CD4-positive, alpha-beta T cell (primary cell): ENCODE measurements around the gene FADS1. TPM values are rescaled to one million over a fixed set of nuclear protein-coding genes. Genes with fewer than 3 reads are reported as not detected.
A peak's percentile ranks its signal among the peaks of the same experiment; 100 is the strongest.

Experiments
- ATAC-seq: fragments of 200-7000 bp; cut with Tn5 transposase; one replicate; pipeline ENCODE4 v1.10.0; 2022; ENCODE audit warnings: mild to moderate bottlenecking; ENCODE audit not compliant: poor library complexity
- CTCF ChIA-PET: fragments of 350-600 bp; sonication (Branson Sonifier 250); formaldehyde crosslinking; loops from one replicate; lab custom pipeline; 2021; ENCODE audit warnings: antibody characterized with exemption, inconsistent platforms; lab: Charles Lee
- POLR2A ChIA-PET: fragments of 350-600 bp; sonication (Branson Sonifier 250); formaldehyde crosslinking; loops from one replicate; lab custom pipeline; 2021; ENCODE audit warnings: antibody characterized with exemption, inconsistent platforms; lab: Charles Lee
- DNase-seq, 14 experiments: peaks; one replicate each; pipeline ENCODE4 v3.0.0-alpha.2; 2013 to 2020; ENCODE audit warnings: mixed read lengths in 2 of 14
- H3K27ac ChIP-seq, 2 donors: one replicate each; pipeline versions ENCODE4 v1.5.1 to v1.7.0; 2013; ENCODE audit warnings: low read length in 2 of 2, low read depth in 1 of 2, mild to moderate bottlenecking in 1 of 2
- H3K27me3 ChIP-seq, 2 experiments: 1 replicate in 1 of 2; 2 replicates in 1 of 2; pipeline versions ENCODE4 v1.6.1 to v1.7.0; 2013; ENCODE audit warnings: low read length in 2 of 2, control low read depth in 1 of 2, mild to moderate bottlenecking in 1 of 2, moderate library complexity in 1 of 2; ENCODE audit not compliant: insufficient read depth in 2 of 2, control insufficient read depth in 1 of 2
- H3K36me3 ChIP-seq: one replicate; pipeline ENCODE4 v1.6.1; 2013; ENCODE audit warnings: low read length, control low read depth; ENCODE audit not compliant: insufficient read depth
- H3K4me1 ChIP-seq: one replicate; pipeline ENCODE4 v1.6.1; 2013; ENCODE audit warnings: low read length, control low read depth; ENCODE audit not compliant: insufficient read depth
- H3K4me3 ChIP-seq: one replicate; pipeline ENCODE4 v1.5.1; 2013; ENCODE audit warnings: mild to moderate bottlenecking, low read length, moderate library complexity
- H3K9me3 ChIP-seq, 2 experiments: 1 replicate in 1 of 2; 2 replicates in 1 of 2; pipeline versions ENCODE4 v1.6.1 to v1.7.0; 2013; ENCODE audit warnings: low read length in 2 of 2, mild to moderate bottlenecking in 2 of 2, control low read depth in 1 of 2, moderate library complexity in 1 of 2; ENCODE audit not compliant: control insufficient read depth in 1 of 2, insufficient read depth in 1 of 2
- H3K27ac Mint-ChIP-seq: one replicate; pipeline ENCODE4 v1.8.0; 2020; ENCODE audit warnings: mixed read lengths
- H3K27me3 Mint-ChIP-seq: one replicate; pipeline ENCODE4 v1.8.0; 2021; ENCODE audit warnings: mixed read lengths
- H3K36me3 Mint-ChIP-seq: one replicate; pipeline ENCODE4 v1.8.0; 2021; ENCODE audit warnings: low read depth, mixed read lengths
- H3K4me1 Mint-ChIP-seq: one replicate; pipeline ENCODE4 v1.8.0; 2021; ENCODE audit warnings: low read depth, mixed read lengths
- H3K4me3 Mint-ChIP-seq: one replicate; pipeline ENCODE4 v1.8.0; 2020; ENCODE audit warnings: mild to moderate bottlenecking, mixed read lengths
- H3K9me3 Mint-ChIP-seq: one replicate; pipeline ENCODE4 v1.8.0; 2020; ENCODE audit warnings: mixed read lengths
- intact Hi-C, 2 experiments: fragments of 100-400 bp; cut with DNase I in 1 of 2; cut with micrococcal nuclease in 1 of 2; formaldehyde crosslinking; loops; one replicate each; pipeline versions ENCODE4 v1.15.1 to v1.9.0; 2023 to 2025; cut with DNase I, micrococcal nuclease
- total RNA-seq, 174 experiments: library from RNA in 2 of 174; stranded (reverse) in 2 of 174; gene quantifications; one replicate each; pipeline ENCODE4 v1.2.3 and lab custom pipeline; 2021 to 2026
- TF ChIP-seq, protein P1 (sequence below): fragments of 200-600 bp; IDR thresholded peaks from one replicate; pipeline ENCODE4 v1.8.0; 2022; ENCODE audit warnings: antibody characterized with exemption, mild to moderate bottlenecking

Gene FADS1
- total RNA-seq, 2 experiments from 2014 or later, result 0.56 to 0.77 TPM

DNA sequence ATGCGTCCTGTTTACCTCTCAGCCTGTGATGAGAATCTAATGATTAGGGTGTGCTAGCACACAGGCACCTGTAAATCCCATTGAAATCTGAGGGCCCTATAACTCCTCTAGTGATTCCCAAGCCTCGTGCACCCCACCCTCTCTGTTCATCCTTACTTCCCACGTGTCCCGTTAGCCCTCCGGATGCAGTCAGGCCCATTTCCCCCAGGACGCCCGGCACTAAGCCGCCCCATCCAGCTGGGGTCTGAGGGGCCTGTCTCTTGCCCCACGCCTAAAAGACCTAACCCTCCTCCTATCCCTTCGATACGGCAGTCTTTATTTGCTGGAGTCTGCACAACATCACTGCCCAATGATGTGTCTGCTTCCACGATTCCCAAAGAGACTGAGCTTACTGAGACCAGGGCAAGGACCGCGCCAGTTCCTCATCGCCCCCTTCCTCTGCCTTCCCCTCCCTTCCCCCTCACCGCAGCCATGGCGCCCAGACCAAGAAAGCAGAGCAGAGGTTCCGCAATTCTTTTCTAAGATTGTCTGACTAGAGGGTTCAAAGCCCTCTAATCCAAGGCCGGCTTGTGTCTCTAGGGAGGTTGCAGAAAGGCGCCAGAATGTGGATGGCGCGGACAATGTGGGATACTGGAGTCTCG lies 10.2 kb upstream of the FADS1 start:
- ChIA-PET POLR2A (no interaction called here), CTCF (interaction anchor here (2.5 to 3.7 kb wide), 2 partner anchors 11 to 30 kb away, joined by 12 to 18 read pairs; partner anchors contain the start of gene FADS1)
- H3K4me1 ChIP-seq, result peaks cover 29% of the 10 kb centered on the region
- no peak overlapping the region for H3K27ac Mint-ChIP-seq
- intact Hi-C loops, result no loop called here
- H3K27me3 Mint-ChIP-seq, result peaks cover 65% of the 10 kb centered on the region
- peak in 3 of 14 experiments; percentile 14 to 45 (median 38) for DNase-seq
- TF ChIP-seq, protein P1, sequence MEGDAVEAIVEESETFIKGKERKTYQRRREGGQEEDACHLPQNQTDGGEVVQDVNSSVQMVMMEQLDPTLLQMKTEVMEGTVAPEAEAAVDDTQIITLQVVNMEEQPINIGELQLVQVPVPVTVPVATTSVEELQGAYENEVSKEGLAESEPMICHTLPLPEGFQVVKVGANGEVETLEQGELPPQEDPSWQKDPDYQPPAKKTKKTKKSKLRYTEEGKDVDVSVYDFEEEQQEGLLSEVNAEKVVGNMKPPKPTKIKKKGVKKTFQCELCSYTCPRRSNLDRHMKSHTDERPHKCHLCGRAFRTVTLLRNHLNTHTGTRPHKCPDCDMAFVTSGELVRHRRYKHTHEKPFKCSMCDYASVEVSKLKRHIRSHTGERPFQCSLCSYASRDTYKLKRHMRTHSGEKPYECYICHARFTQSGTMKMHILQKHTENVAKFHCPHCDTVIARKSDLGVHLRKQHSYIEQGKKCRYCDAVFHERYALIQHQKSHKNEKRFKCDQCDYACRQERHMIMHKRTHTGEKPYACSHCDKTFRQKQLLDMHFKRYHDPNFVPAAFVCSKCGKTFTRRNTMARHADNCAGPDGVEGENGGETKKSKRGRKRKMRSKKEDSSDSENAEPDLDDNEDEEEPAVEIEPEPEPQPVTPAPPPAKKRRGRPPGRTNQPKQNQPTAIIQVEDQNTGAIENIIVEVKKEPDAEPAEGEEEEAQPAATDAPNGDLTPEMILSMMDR, result no peak
- peaks cover 14% of the 10 kb centered on the region for H3K4me1 Mint-ChIP-seq
- no peaks in the 10 kb centered on the region for H3K9me3 Mint-ChIP-seq
- H3K36me3 Mint-ChIP-seq, result no peaks in the 10 kb centered on the region
- peaks cover 0 to 11% of the 10 kb centered on the region in 2 experiments for H3K9me3 ChIP-seq
- H3K27ac ChIP-seq, result no peak overlapping the region
- peaks cover 15 to 29% of the 10 kb centered on the region in 2 experiments for H3K27me3 ChIP-seq
- no peaks in the 10 kb centered on the region for H3K36me3 ChIP-seq
- H3K4me3 Mint-ChIP-seq, result peak overlapping the region; percentile 79
- no peak for ATAC-seq
- H3K4me3 ChIP-seq, result peak overlapping the region; percentile 64

- ChIA-PET CTCF (interaction anchor here (1.0 kb wide), 1 partner anchor 23 kb away, joined by 3 read pairs; no protein-coding TSS in a partner anchor), POLR2A (no interaction called here)
- Histone ChIP-seq H3K27ac (no peak overlapping the region), H3K27me3 (peaks cover 18 to 19% of the 10 kb centered on the region in 2 experiments), H3K4me3 (no peak overlapping the region), H3K4me1 (peaks cover 20% of the 10 kb centered on the region), H3K9me3 (no peaks in the 10 kb centered on the region), H3K36me3 (no peaks in the 10 kb centered on the region)
- no peak overlapping the region for H3K27ac Mint-ChIP-seq
- DNase-seq, result no peak
- intact Hi-C loops, result no loop called here
- peaks cover 11% of the 10 kb centered on the region for H3K4me1 Mint-ChIP-seq
- ATAC-seq, result no peak
- TF ChIP-seq, protein P1, result no peak
- H3K9me3 Mint-ChIP-seq, result no peaks in the 10 kb centered on the region
- no peaks in the 10 kb centered on the region for H3K36me3 Mint-ChIP-seq
- H3K4me3 Mint-ChIP-seq, result no peak overlapping the region
- H3K27me3 Mint-ChIP-seq, result peaks cover 42% of the 10 kb centered on the region
Observed at GRCh38 chr11:61820174-61820573, 3.4 kb upstream of the FADS1 start.

- ATAC-seq, result no peak
- Mint-ChIP-seq H3K4me3 (peak overlapping the region; percentile 72), H3K9me3 (no peaks in the 10 kb centered on the region), H3K27ac (no peak overlapping the region), H3K27me3 (peaks cover 54% of the 10 kb centered on the region), H3K36me3 (no peaks in the 10 kb centered on the region), H3K4me1 (peaks cover 13% of the 10 kb centered on the region)
- Histone ChIP-seq H3K4me1 (peaks cover 26% of the 10 kb centered on the region), H3K4me3 (peak overlapping the region; percentile 71), H3K27me3 (peaks cover 19 to 31% of the 10 kb centered on the region in 2 experiments), H3K9me3 (peaks cover 0 to 7% of the 10 kb centered on the region in 2 experiments), H3K27ac (no peak overlapping the region), H3K36me3 (no peaks in the 10 kb centered on the region)
- no peak for DNase-seq
- ChIA-PET CTCF (interaction anchor here (0.9 to 6.7 kb wide), 4 partner anchors 11 to 265 kb away, joined by 3 to 50 read pairs (median 11); partner anchors contain the start of gene FADS2), POLR2A (interaction anchor here (1.3 to 1.4 kb wide), 2 partner anchors 21 to 150 kb away, joined by 3 to 6 read pairs; partner anchors contain the start of gene FTH1)
- intact Hi-C loops, result no loop called here
- TF ChIP-seq, protein P1, result no peak
Observed at GRCh38 chr11:61817471-61818202, 834 bp upstream of the FADS1 start.
